KMS-11 (cell line): ENCODE measurements around the gene WDR72.

Experiments
- H2AFZ ChIP-seq: fragments of 200-600 bp; sonication (generic); 2 replicates; pipeline ENCODE4 v1.6.1; 2016; ENCODE audit warnings: antibody characterized with exemption, mixed run types, low read depth
- H3K27ac ChIP-seq: fragments of 200-600 bp; sonication (generic); 2 replicates; pipeline ENCODE4 v1.6.1; 2016; ENCODE audit warnings: mild to moderate bottlenecking, mixed run types
- H3K27me3 ChIP-seq: fragments of 200-600 bp; sonication (generic); 2 replicates; pipeline ENCODE4 v1.6.1; 2017; ENCODE audit warnings: mild to moderate bottlenecking, low read depth, mixed run types, moderate library complexity; ENCODE audit not compliant: insufficient read depth
- H3K36me3 ChIP-seq: fragments of 200-600 bp; sonication (generic); 2 replicates; pipeline ENCODE4 v1.6.1; 2017; ENCODE audit warnings: mild to moderate bottlenecking, mixed run types; ENCODE audit not compliant: insufficient read depth
- H3K4me1 ChIP-seq: fragments of 200-600 bp; sonication (generic); 2 replicates; pipeline ENCODE4 v1.6.1; 2016; ENCODE audit warnings: mild to moderate bottlenecking, low read depth, mixed run types; ENCODE audit not compliant: poor library complexity, severe bottlenecking
- H3K4me2 ChIP-seq: fragments of 200-600 bp; sonication (generic); 2 replicates; pipeline ENCODE4 v1.7.0; 2016; ENCODE audit warnings: mild to moderate bottlenecking, mixed run types
- H3K4me3 ChIP-seq: fragments of 200-600 bp; sonication (generic); IDR thresholded peaks from 2 replicates; pipeline ENCODE4 v1.6.1; 2017; ENCODE audit warnings: low read depth, low read length, mixed read lengths; ENCODE audit not compliant: insufficient read depth
- H3K79me2 ChIP-seq: fragments of 200-600 bp; sonication (generic); 2 replicates; pipeline ENCODE4 v1.6.1; 2016; ENCODE audit warnings: low read depth, mixed run types; ENCODE audit not compliant: insufficient read depth
- H3K9ac ChIP-seq: fragments of 200-600 bp; sonication (generic); 2 replicates; pipeline ENCODE4 v1.6.1; 2016; ENCODE audit warnings: mild to moderate bottlenecking, mixed run types
- H4K20me1 ChIP-seq: fragments of 200-600 bp; sonication (generic); 2 replicates; pipeline ENCODE4 v1.6.1; 2016; ENCODE audit warnings: mild to moderate bottlenecking, mixed run types; ENCODE audit not compliant: insufficient read depth
- CTCF ChIP-seq: fragments of 200-600 bp; sonication (generic); conservative IDR thresholded peaks from 2 replicates; pipeline ENCODE4 v1.6.1; 2017; ENCODE audit warnings: low read depth, mild to moderate bottlenecking, antibody characterized with exemption, low read length, moderate library complexity, mixed read lengths

Gene WDR72

GRCh38 chr15:53758412-53758811 lies 1.1 kb downstream of the WDR72 start:
- no peak for TF ChIP-seq CTCF
- no peak overlapping the region for H3K27ac ChIP-seq
- no peaks in the 10 kb centered on the region for H3K36me3 ChIP-seq
- H3K4me3 ChIP-seq: no peak overlapping the region
- no peak overlapping the region for H3K4me2 ChIP-seq
- no peak overlapping the region for H2AFZ ChIP-seq
- no peaks in the 10 kb centered on the region for H4K20me1 ChIP-seq
- H3K4me1 ChIP-seq: no peaks in the 10 kb centered on the region
- no peaks in the 10 kb centered on the region for H3K79me2 ChIP-seq
- H3K27me3 ChIP-seq: no peaks in the 10 kb centered on the region
- no peak overlapping the region for H3K9ac ChIP-seq

DNA sequence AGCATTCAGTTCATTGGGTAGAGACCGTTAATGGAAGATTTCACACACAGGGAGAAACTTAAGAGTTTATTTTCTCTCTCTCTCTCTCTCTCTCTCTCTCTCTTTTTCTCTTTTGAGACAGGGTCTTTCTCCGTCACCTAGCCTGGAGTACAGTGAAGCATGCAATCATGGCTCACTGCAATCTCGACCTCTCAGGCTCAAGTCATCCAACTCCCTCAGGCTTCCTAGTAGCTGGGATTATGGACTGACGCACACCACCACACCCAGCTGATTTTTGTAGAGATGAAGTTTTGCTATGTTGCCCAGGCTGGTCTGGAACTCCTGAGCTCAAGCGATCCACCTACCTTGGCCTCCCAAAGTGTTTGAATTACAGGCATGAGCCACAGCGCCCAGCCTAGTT lies 1.6 kb downstream of the WDR72 start:
- Histone ChIP-seq H4K20me1 (no peaks in the 10 kb centered on the region), H3K79me2 (no peaks in the 10 kb centered on the region), H2AFZ (no peak overlapping the region), H3K9ac (no peak overlapping the region), H3K36me3 (no peaks in the 10 kb centered on the region), H3K4me2 (no peak overlapping the region), H3K27me3 (no peaks in the 10 kb centered on the region), H3K4me3 (no peak overlapping the region), H3K27ac (no peak overlapping the region), H3K4me1 (no peaks in the 10 kb centered on the region)
- TF ChIP-seq CTCF: no peak

- H3K79me2 ChIP-seq: no peaks in the 10 kb centered on the region
- H3K27ac ChIP-seq: no peak overlapping the region
- H3K4me1 ChIP-seq: no peaks in the 10 kb centered on the region
- H3K4me3 ChIP-seq: no peak overlapping the region
- TF ChIP-seq CTCF: no peak
- no peak overlapping the region for H3K4me2 ChIP-seq
- H3K9ac ChIP-seq: no peak overlapping the region
- H3K27me3 ChIP-seq: no peaks in the 10 kb centered on the region
- no peaks in the 10 kb centered on the region for H3K36me3 ChIP-seq
- H4K20me1 ChIP-seq: no peaks in the 10 kb centered on the region
- H2AFZ ChIP-seq: no peak overlapping the region
Measured at GRCh38 chr15:53753813-53754212, 5.7 kb downstream of the WDR72 start.

DNA sequence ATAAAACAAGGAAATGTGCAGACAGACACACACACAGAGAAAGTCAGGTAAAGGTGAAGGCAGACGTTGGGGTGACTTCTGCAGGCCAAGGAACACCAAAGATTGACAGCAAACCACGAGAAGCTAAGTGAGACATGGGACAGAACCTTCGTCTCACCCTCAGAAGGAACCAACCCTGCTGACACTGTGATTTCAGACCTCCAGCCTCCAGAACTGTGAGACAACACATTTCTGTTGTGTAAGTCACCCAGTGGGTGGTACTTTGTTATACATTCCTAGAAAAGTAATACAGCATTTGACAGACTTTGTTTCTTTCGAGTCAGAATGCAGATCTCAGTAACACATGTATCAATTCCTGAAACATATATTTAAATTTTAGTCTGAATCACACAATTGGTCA lies 7.1 kb downstream of the WDR72 start:
- H3K79me2 ChIP-seq: no peaks in the 10 kb centered on the region
- no peaks in the 10 kb centered on the region for H4K20me1 ChIP-seq
- no peak overlapping the region for H3K9ac ChIP-seq
- H3K36me3 ChIP-seq: no peaks in the 10 kb centered on the region
- no peak overlapping the region for H3K4me3 ChIP-seq
- no peak overlapping the region for H2AFZ ChIP-seq
- no peaks in the 10 kb centered on the region for H3K4me1 ChIP-seq
- TF ChIP-seq CTCF: no peak
- H3K27me3 ChIP-seq: no peaks in the 10 kb centered on the region
- H3K4me2 ChIP-seq: no peak overlapping the region
- H3K27ac ChIP-seq: no peak overlapping the region
